ENCODE data around the gene MRPL1. TPM values are rescaled to one million over a fixed set of nuclear protein-coding genes. Genes with fewer than 3 reads are reported as not detected.
A peak's percentile ranks its signal among the peaks of the same experiment; 100 is the strongest.

The MRPL1 gene
- total and polyA plus RNA-seq, 10 donors = 14.4 to 53.7 (median 26.6) TPM

- Histone ChIP-seq H3K36me3 (no peaks in the 10 kb centered on the region), H3K9me3 (no peaks in the 10 kb centered on the region), H3K27me3 (replicated peaks in 1 of 7) (no peaks in the 10 kb centered on the region), H3K4me3 (no peak overlapping the region), H3K27ac (no peak overlapping the region), H3K4me1 (no peaks in the 10 kb centered on the region)
- DNase-seq = no peak
- TF ChIP-seq CTCF (IDR thresholded peaks at IDR 0.05 in 8 of 11, conservative IDR thresholded peaks at IDR 0.05 in 3 of 11) (peak in 6 of 11 experiments; percentile 22 to 51 (median 32)), POLR2AphosphoS5 (IDR thresholded peaks at IDR 0.05) (no peak)
- intact Hi-C loops (cut with DNase I; ENCODE audit: low total_unique reads) = no loop called here
Observed at GRCh38 chr4:77994194-77994721, 131.6 kb downstream of the MRPL1 start.

- H3K4me1 ChIP-seq = no peaks in the 10 kb centered on the region
- H3K36me3 ChIP-seq = no peaks in the 10 kb centered on the region
- DNase-seq = no peak
- 38 to 72% (median 58%) methylated on average over 3 of the region's 3 CpGs for WGBS, 5 donors
- no peaks in the 10 kb centered on the region for H3K9me3 ChIP-seq
- intact Hi-C loops (cut with DNase I; ENCODE audit: low total_unique reads) = no loop called here
- H3K27me3 ChIP-seq (replicated peaks in 1 of 7) = no peaks in the 10 kb centered on the region
- H3K4me3 ChIP-seq = no peak overlapping the region
- H3K27ac ChIP-seq = no peak overlapping the region
- no peak for TF ChIP-seq CTCF (IDR thresholded peaks at IDR 0.05 in 8 of 11, conservative IDR thresholded peaks at IDR 0.05 in 3 of 11)
- no peak for TF ChIP-seq POLR2AphosphoS5 (IDR thresholded peaks at IDR 0.05)
Observed at GRCh38 chr4:77996076-77996475, 133.4 kb downstream of the MRPL1 start.

GRCh38 chr4:78001531-78001930 lies 138.9 kb downstream of the MRPL1 start:
- intact Hi-C loops (cut with DNase I; ENCODE audit: low total_unique reads) = no loop called here
- no peaks in the 10 kb centered on the region for H3K9me3 ChIP-seq
- no peak overlapping the region for H3K4me3 ChIP-seq
- no peaks in the 10 kb centered on the region for H3K36me3 ChIP-seq
- no peaks in the 10 kb centered on the region for H3K4me1 ChIP-seq
- H3K27me3 ChIP-seq (replicated peaks in 1 of 7) = no peaks in the 10 kb centered on the region
- DNase-seq = no peak
- H3K27ac ChIP-seq = no peak overlapping the region
- WGBS, 5 donors = 13 to 34% (median 29%) methylated on average over 1 of the region's 1 CpG
- no peak for TF ChIP-seq POLR2AphosphoS5 (IDR thresholded peaks at IDR 0.05)
- TF ChIP-seq CTCF (IDR thresholded peaks at IDR 0.05 in 8 of 11, conservative IDR thresholded peaks at IDR 0.05 in 3 of 11) = no peak
- TF ChIP-seq POLR2A (IDR thresholded peaks at IDR 0.05) = no peak

- Histone ChIP-seq H3K27me3 (replicated peaks in 1 of 7) (no peaks in the 10 kb centered on the region), H3K9me3 (no peaks in the 10 kb centered on the region), H3K36me3 (no peaks in the 10 kb centered on the region), H3K4me1 (no peaks in the 10 kb centered on the region), H3K27ac (no peak overlapping the region), H3K4me3 (no peak overlapping the region)
- intact Hi-C loops (cut with DNase I; ENCODE audit: low total_unique reads) = no loop called here
- WGBS, 5 donors = 77 to 88% (median 86%) methylated on average over 4 of the region's 4 CpGs
- DNase-seq = no peak
- TF ChIP-seq CTCF (IDR thresholded peaks at IDR 0.05 in 8 of 11, conservative IDR thresholded peaks at IDR 0.05 in 3 of 11) (no peak), POLR2AphosphoS5 (IDR thresholded peaks at IDR 0.05) (no peak), POLR2A (IDR thresholded peaks at IDR 0.05) (no peak)
Observed at GRCh38 chr4:78002260-78002659, 139.6 kb downstream of the MRPL1 start.

Small RNA genes within 50 kb of the gene (small RNA-seq; reads per million reads assigned to genes)
- 0 reads per million in 4 donors for gene AC112225.1

Other genes starting within 250 kb of the MRPL1 start
- 100 to 1,000 TPM in 4 of 7 donors, 10 to 100 TPM in 3; 60.2 to 122 (median 110) TPM for gene CNOT6L, start 43.5 kb upstream of the MRPL1 start, total RNA-seq
- 10 to 100 TPM in 1 of 3 donors, 1 to 10 TPM in 2; 7.0 to 10.6 (median 9.6) TPM for gene CNOT6L, start 43.5 kb upstream of the MRPL1 start, polyA plus RNA-seq
- 1 to 10 TPM in 6 of 7 donors, under 1 TPM in 1; 0.88 to 3.0 (median 1.4) TPM for gene FRAS1, start 194.5 kb downstream of the MRPL1 start, total RNA-seq
- under 1 TPM; 0.10 to 0.15 (median 0.12) TPM for gene FRAS1, start 194.5 kb downstream of the MRPL1 start, polyA plus RNA-seq